LNCaP clone FGC (cell line): ENCODE data around the gene CHRNA5.

ENCODE experiments used
- DNase-seq: peaks from one replicate; pipeline ENCODE4 v3.0.0-alpha.2; 2011; ENCODE audit warnings: low read depth
- H3K4me3 ChIP-seq: 2 replicates; pipeline ENCODE4 v1.5.1; 2011; ENCODE audit warnings: mild to moderate bottlenecking, low read depth, low read length, control low read depth
- TF ChIP-seq, protein P1 (sequence below): IDR thresholded peaks from 2 replicates; pipeline ENCODE4 v1.5.1; 2012; ENCODE audit warnings: mild to moderate bottlenecking; ENCODE audit not compliant: control insufficient read depth, insufficient read depth; ENCODE audit errors: extremely low read depth

The CHRNA5 gene

GRCh38 chr15:78615151-78615589 is 49.9 kb downstream of the CHRNA5 start:
- TF ChIP-seq, protein P1, sequence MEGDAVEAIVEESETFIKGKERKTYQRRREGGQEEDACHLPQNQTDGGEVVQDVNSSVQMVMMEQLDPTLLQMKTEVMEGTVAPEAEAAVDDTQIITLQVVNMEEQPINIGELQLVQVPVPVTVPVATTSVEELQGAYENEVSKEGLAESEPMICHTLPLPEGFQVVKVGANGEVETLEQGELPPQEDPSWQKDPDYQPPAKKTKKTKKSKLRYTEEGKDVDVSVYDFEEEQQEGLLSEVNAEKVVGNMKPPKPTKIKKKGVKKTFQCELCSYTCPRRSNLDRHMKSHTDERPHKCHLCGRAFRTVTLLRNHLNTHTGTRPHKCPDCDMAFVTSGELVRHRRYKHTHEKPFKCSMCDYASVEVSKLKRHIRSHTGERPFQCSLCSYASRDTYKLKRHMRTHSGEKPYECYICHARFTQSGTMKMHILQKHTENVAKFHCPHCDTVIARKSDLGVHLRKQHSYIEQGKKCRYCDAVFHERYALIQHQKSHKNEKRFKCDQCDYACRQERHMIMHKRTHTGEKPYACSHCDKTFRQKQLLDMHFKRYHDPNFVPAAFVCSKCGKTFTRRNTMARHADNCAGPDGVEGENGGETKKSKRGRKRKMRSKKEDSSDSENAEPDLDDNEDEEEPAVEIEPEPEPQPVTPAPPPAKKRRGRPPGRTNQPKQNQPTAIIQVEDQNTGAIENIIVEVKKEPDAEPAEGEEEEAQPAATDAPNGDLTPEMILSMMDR = no peak
- no peak for DNase-seq
- no peak overlapping the region for H3K4me3 ChIP-seq

DNA sequence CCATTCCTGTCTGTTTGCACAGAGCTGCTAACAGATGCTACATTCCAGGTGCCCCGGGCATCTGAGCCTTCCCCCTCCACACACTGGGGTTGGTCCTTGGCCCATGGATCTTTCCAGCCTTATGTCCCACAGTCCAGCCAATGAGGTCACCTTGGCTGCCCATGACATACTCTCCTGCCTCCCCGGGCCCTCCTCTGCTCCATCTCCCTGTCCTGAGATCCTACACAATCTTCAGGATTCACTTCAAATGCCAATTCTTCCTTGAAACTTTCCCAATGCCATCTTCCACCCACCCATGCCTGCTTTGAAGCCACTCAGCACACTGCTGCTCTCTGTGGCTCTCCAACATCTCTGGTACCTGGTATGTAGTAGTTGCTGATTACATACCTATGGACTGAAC is 51.2 kb downstream of the CHRNA5 start:
- DNase-seq = no peak
- H3K4me3 ChIP-seq = no peak overlapping the region
- TF ChIP-seq, protein P1 = no peak

DNA sequence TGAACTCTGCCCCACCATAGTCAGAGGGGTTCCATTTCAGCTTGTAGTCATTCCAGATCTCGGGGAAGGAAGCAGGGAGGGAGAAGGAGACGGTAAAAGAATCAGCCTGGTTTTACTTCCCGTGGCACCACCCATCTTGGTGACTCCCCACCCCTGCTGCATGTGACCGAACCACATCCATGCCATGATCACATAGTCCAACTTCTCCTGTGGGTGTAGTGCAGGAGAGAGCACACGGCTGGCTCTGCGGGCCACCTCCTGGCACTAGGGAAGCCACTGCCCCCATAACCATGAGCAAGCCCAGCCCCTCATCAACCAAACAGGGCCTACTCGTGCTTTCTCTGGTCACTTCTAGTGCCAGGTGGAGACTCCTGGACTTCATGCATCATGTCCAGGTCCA is 51.8 kb downstream of the CHRNA5 start:
- TF ChIP-seq, protein P1 = no peak
- H3K4me3 ChIP-seq = no peak overlapping the region
- DNase-seq = no peak

DNA sequence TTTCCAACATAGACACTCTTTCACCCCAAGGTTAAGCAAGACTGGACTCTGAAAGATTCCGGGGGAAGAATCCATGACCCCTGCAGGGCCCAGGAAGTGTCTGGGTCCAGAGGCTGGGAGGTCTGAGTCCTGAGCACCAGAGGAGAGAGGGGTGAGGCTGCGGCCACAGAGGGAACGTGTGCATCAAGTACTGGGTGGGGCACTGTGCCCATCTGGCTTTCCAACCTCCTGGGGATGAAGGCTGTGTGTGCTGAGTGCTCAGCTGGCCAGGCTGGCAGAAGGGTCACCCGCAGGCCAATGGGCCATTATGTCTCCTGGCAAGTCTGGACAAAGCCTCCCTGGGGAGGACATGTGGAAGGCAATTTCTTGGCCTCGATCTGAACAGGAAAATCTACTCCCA is 52.2 kb downstream of the CHRNA5 start:
- DNase-seq = no peak
- TF ChIP-seq, protein P1 = no peak
- no peak overlapping the region for H3K4me3 ChIP-seq

DNA sequence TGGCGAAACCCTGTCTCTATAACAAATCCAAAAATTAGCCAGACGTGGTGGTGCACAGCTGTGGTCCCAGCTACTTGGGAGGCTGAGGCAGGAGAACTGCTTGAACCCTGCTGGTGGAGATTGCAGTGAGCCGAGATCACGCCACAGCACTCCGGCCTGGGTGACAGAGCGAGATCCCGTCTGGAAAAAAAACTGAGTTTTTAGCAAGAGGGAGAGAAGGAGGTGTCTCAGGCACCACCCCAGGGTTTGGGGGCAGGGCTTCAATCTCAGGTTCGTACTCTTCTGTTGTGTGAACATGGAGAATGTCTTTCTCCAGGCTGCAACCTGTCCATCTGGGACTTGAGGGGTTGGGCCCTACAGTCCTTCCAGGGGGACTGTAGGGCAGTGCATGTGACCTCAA is 52.7 kb downstream of the CHRNA5 start:
- TF ChIP-seq, protein P1 = no peak
- DNase-seq = no peak
- H3K4me3 ChIP-seq = no peak overlapping the region

GRCh38 chr15:78618490-78618934 is 53.2 kb downstream of the CHRNA5 start:
- no peak overlapping the region for H3K4me3 ChIP-seq
- TF ChIP-seq, protein P1 = peak; percentile 90
- DNase-seq = peak; percentile 46
